HepG2 (cell line): ENCODE results near the gene EFNA3. TPM values are rescaled to one million over a fixed set of nuclear protein-coding genes. Genes with fewer than 3 reads are reported as not detected.

Experiments used
- ARNT ChIP-seq: fragments of 450-650 bp; IDR thresholded peaks from 2 replicates; pipeline ENCODE4 v1.6.1; 2017
- ATM ChIP-seq: fragments of 450-650 bp; IDR thresholded peaks from 2 replicates; pipeline ENCODE4 v1.7.1; 2017; ENCODE audit warnings: mild to moderate bottlenecking, borderline replicate concordance
- KDM5A ChIP-seq: fragments of 200-600 bp; sonication (generic); IDR thresholded peaks from 2 replicates; pipeline ENCODE4 v1.7.0; 2018; ENCODE audit warnings: antibody characterized with exemption, mild to moderate bottlenecking, low read length, borderline replicate concordance
- PITX1 ChIP-seq: sonication (generic); formaldehyde crosslinking; IDR thresholded peaks from 2 replicates; pipeline ENCODE4 v1.5.1; 2020; ENCODE audit warnings: mild to moderate bottlenecking, missing genetic modification reagents
- SALL1 ChIP-seq: sonication (generic); formaldehyde crosslinking; IDR thresholded peaks from 2 replicates; pipeline ENCODE4 v1.8.0; 2022; ENCODE audit warnings: mild to moderate bottlenecking, missing genetic modification reagents
- TARDBP ChIP-seq: sonication (generic); formaldehyde crosslinking; IDR thresholded peaks from 2 replicates; pipeline ENCODE4 v1.8.0; 2022; ENCODE audit warnings: mild to moderate bottlenecking, missing genetic modification reagents
- ZNF225 ChIP-seq: sonication (generic); formaldehyde crosslinking; IDR thresholded peaks from 2 replicates; pipeline ENCODE4 v1.4.0; 2020; ENCODE audit warnings: mild to moderate bottlenecking, missing genetic modification reagents
- ZNF337 ChIP-seq: sonication (generic); formaldehyde crosslinking; IDR thresholded peaks from 2 replicates; pipeline ENCODE4 v1.5.1; 2020; ENCODE audit warnings: missing genetic modification reagents, low read depth, mild to moderate bottlenecking, borderline replicate concordance
- ZNF343 ChIP-seq: sonication (generic); formaldehyde crosslinking; IDR thresholded peaks from 2 replicates; pipeline ENCODE4 v1.4.0; 2020; ENCODE audit warnings: mild to moderate bottlenecking, missing genetic modification reagents
- ZNF512B ChIP-seq: sonication (generic); formaldehyde crosslinking; IDR thresholded peaks from 2 replicates; pipeline ENCODE4 v1.5.1; 2020; ENCODE audit warnings: missing genetic modification reagents, mild to moderate bottlenecking, borderline replicate concordance
- ZNF597 ChIP-seq: sonication (generic); formaldehyde crosslinking; IDR thresholded peaks from 2 replicates; pipeline ENCODE4 v1.5.0; 2020; ENCODE audit warnings: missing genetic modification reagents
- ZNF891 ChIP-seq: sonication (generic); formaldehyde crosslinking; IDR thresholded peaks from 2 replicates; pipeline ENCODE4 v1.5.0; 2020; ENCODE audit warnings: mild to moderate bottlenecking, missing genetic modification reagents
- polyA plus RNA-seq, 8 experiments: library from polyadenylated mRNA; depleted of rRNA in 3 of 8; stranded (reverse) in 7 of 8; unstranded in 1 of 8; fragments of >200 nt; fragmentation: Illumina TruSeq in 4 of 8; extraction: Trizol in 4 of 8; gene quantifications; 2 replicates each; pipeline versions ENCODE4 v1.2.1 to v1.2.3, GENCODE V29; 2011 to 2016; ENCODE audit warnings: low read depth in 4 of 8, missing spikeins in 1 of 8, mixed read lengths in 1 of 8; ENCODE audit not compliant: insufficient read depth in 1 of 8
- total RNA-seq, 5 experiments: library from RNA; depleted of rRNA; stranded (reverse); fragments of >200 nt; fragmentation: Illumina TruSeq; extraction: Trizol; gene quantifications; 2 replicates each; pipeline ENCODE4 v1.2.3, GENCODE V29; 2016; ENCODE audit warnings: low read depth in 1 of 5
- TF ChIP-seq, protein P1 (sequence below), 2 experiments: fragments of 450-650 bp in 1 of 2; sonication (generic) in 1 of 2; formaldehyde crosslinking in 1 of 2; IDR thresholded peaks; 2 replicates each; pipeline versions ENCODE4 v1.6.1 to v1.8.0; 2016 to 2022; ENCODE audit warnings: antibody characterized with exemption in 1 of 2, mild to moderate bottlenecking in 1 of 2, missing genetic modification reagents in 1 of 2
- TF ChIP-seq, protein P2 (sequence below): IDR thresholded peaks from 2 replicates; pipeline ENCODE4 v1.6.1; 2016; ENCODE audit warnings: missing compliant biosample characterization, missing genetic modification reagents, borderline replicate concordance

The EFNA3 gene
- total and polyA plus RNA-seq, 2 of the 13 experiments (the other 11 are each of a cell fraction or from before 2014, with no cell fraction given): 1.0 to 5.7 TPM

- TF ChIP-seq ZNF597 (CRISPR knock-in tag) (no peak), ZNF343 (CRISPR knock-in tag) (no peak), ZNF891 (CRISPR knock-in tag) (no peak), ZNF512B (CRISPR knock-in tag) (no peak), ZNF225 (CRISPR knock-in tag) (no peak), ATM (no peak), SALL1 (CRISPR knock-in tag) (peak; percentile 92), KDM5A (no peak), ZNF337 (no peak), TARDBP (CRISPR knock-in tag) (peak; percentile 94), ARNT (no peak), PITX1 (CRISPR knock-in tag) (peak; percentile 85)
- TF ChIP-seq, protein P1, sequence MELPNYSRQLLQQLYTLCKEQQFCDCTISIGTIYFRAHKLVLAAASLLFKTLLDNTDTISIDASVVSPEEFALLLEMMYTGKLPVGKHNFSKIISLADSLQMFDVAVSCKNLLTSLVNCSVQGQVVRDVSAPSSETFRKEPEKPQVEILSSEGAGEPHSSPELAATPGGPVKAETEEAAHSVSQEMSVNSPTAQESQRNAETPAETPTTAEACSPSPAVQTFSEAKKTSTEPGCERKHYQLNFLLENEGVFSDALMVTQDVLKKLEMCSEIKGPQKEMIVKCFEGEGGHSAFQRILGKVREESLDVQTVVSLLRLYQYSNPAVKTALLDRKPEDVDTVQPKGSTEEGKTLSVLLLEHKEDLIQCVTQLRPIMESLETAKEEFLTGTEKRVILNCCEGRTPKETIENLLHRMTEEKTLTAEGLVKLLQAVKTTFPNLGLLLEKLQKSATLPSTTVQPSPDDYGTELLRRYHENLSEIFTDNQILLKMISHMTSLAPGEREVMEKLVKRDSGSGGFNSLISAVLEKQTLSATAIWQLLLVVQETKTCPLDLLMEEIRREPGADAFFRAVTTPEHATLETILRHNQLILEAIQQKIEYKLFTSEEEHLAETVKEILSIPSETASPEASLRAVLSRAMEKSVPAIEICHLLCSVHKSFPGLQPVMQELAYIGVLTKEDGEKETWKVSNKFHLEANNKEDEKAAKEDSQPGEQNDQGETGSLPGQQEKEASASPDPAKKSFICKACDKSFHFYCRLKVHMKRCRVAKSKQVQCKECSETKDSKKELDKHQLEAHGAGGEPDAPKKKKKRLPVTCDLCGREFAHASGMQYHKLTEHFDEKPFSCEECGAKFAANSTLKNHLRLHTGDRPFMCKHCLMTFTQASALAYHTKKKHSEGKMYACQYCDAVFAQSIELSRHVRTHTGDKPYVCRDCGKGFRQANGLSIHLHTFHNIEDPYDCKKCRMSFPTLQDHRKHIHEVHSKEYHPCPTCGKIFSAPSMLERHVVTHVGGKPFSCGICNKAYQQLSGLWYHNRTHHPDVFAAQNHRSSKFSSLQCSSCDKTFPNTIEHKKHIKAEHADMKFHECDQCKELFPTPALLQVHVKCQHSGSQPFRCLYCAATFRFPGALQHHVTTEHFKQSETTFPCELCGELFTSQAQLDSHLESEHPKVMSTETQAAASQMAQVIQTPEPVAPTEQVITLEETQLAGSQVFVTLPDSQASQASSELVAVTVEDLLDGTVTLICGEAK (IDR thresholded peaks at IDR 0.05): no peak
- TF ChIP-seq, protein P1 (CRISPR knock-in tag; IDR thresholded peaks at IDR 0.05): peak; percentile 56; the same call in 1 of the 2 replicates
- TF ChIP-seq, protein P2, sequence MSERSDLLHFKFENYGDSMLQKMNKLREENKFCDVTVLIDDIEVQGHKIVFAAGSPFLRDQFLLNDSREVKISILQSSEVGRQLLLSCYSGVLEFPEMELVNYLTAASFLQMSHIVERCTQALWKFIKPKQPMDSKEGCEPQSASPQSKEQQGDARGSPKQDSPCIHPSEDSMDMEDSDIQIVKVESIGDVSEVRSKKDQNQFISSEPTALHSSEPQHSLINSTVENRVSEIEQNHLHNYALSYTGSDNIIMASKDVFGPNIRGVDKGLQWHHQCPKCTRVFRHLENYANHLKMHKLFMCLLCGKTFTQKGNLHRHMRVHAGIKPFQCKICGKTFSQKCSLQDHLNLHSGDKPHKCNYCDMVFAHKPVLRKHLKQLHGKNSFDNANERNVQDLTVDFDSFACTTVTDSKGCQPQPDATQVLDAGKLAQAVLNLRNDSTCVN (CRISPR knock-in tag): peak; percentile 83
These were observed 48.7 kb downstream of the EFNA3 start, which contains the start of gene EFNA1 (continued) for GRCh38 chr1:155127105-155127966.
